Measurements from ENCODE around the gene FKBP1A.

FKBP1A gene

DNA sequence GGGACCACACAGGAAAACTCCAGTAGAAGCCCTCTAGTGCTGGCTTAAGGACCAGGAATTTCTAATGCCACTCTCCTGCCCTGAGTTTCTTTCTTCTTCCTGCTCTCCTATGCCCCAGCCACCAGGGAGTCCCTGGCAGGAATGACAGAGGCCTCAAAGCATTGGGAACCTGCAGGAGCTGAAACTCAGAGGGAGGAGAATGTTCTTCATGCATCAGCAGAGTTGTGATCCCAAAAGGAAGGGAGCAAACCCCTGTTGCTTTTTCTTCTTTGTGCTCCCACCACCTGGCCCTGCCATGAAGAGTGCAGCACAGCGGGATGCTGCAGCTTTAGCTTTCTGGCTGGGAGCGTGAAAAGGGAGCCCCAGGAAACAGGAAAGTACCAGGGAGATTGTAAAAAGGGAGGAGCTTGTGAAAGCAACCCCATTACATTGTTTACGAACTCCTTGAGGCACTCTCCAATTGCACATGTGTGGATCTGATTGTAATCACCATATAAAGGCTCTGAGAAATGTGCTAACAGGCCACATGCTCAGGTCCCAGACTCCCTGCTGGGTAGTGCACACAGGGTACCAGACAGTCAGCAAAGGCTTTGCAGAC lies 34.7 kb upstream of the FKBP1A start:
- Histone ChIP-seq H2BK120ac (ENCODE audit: insufficient read depth, low read length, poor library complexity) (no peak overlapping the region), H3K18ac (ENCODE audit: low read length) (no peak overlapping the region), H3K79me1 (ENCODE audit: low read length) (peaks cover 5% of the 10 kb centered on the region), H3K36me3 (ENCODE audit: control insufficient read depth in 1 of 2, insufficient read depth in 2 of 2, low read length in 2 of 2) (no peaks in the 10 kb centered on the region), H3K4me2 (ENCODE audit: low read length) (no peak overlapping the region), H3K14ac (ENCODE audit: low read length) (no peak overlapping the region), H3K4ac (ENCODE audit: low read depth, low read length) (no peak overlapping the region), H2AK5ac (ENCODE audit: low read length) (no peak overlapping the region), H3K9ac (ENCODE audit: low read length) (no peak overlapping the region), H2AFZ (ENCODE audit: insufficient read depth, low read length, poor library complexity) (no peak overlapping the region), H2BK12ac (ENCODE audit: low read length) (no peak overlapping the region), H4K91ac (ENCODE audit: low read depth, low read length) (no peak overlapping the region), H3K79me2 (ENCODE audit: control insufficient read depth, insufficient read depth, low read length, poor library complexity) (no peaks in the 10 kb centered on the region), H4K8ac (ENCODE audit: low read depth, low read length) (no peak overlapping the region), H3K9me3 (ENCODE audit: insufficient read depth, low read depth, low read length) (peaks cover 2% of the 10 kb centered on the region), H3K4me1 (ENCODE audit: control insufficient read depth in 1 of 2, insufficient read depth in 2 of 2, low read length in 2 of 2) (peaks cover 3 to 4% of the 10 kb centered on the region in 2 experiments), H3K23ac (ENCODE audit: low read length) (no peak overlapping the region), H4K12ac (ENCODE audit: low read depth, low read length) (no peak overlapping the region), H3K27me3 (ENCODE audit: insufficient read depth, low read length) (no peaks in the 10 kb centered on the region), H3K4me3 (ENCODE audit: low read depth, low read length) (no peak overlapping the region), H3K27ac (ENCODE audit: low read depth, low read length) (no peak overlapping the region), H2BK5ac (ENCODE audit: low read depth, low read length, poor library complexity) (no peak overlapping the region)
- WGBS (ENCODE audit: extremely low coverage, insufficient coverage, insufficient read length) = no CpG with 5 or more reads among the region's 3 CpGs
- no peak for DNase-seq

DNA sequence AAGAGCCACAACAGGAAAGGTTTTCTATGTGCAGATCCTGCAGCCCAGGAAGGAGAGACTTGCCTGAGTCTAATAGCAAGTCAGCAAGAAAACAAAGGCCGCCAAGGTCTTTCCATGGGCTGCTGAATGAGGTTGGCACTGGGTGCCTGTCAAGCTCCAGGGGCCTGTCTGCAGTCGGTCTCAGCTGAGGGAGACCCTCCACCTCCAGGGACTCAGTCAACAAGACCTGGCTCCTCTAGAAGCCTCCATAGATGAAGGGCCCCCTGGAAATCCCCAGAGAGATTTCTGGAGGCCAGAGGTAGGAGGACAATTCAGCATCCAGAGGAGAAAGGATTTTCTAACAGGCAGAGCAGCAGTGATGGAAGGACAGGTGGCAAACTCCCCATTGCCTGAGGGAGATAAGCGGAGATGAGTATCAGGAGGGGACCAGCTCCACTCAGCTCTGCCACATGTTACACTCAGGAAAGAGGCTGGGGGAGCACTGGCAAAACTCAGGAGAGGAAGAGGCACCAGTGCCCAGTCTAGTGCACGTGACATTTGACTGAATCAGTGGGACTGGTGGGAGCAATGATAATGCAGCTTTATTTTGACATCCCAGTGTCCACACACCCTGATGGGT lies 33.5 kb upstream of the FKBP1A start:
- Histone ChIP-seq H3K23ac (ENCODE audit: low read length) (no peak overlapping the region), H4K12ac (ENCODE audit: low read depth, low read length) (no peak overlapping the region), H3K9ac (ENCODE audit: low read length) (no peak overlapping the region), H3K79me1 (ENCODE audit: low read length) (peaks cover 7% of the 10 kb centered on the region), H2BK120ac (ENCODE audit: insufficient read depth, low read length, poor library complexity) (no peak overlapping the region), H2BK5ac (ENCODE audit: low read depth, low read length, poor library complexity) (no peak overlapping the region), H2BK12ac (ENCODE audit: low read length) (no peak overlapping the region), H4K91ac (ENCODE audit: low read depth, low read length) (no peak overlapping the region), H2AFZ (ENCODE audit: insufficient read depth, low read length, poor library complexity) (no peak overlapping the region), H3K27me3 (ENCODE audit: insufficient read depth, low read length) (no peaks in the 10 kb centered on the region), H3K14ac (ENCODE audit: low read length) (no peak overlapping the region), H3K4me2 (ENCODE audit: low read length) (no peak overlapping the region), H3K36me3 (ENCODE audit: control insufficient read depth in 1 of 2, insufficient read depth in 2 of 2, low read length in 2 of 2) (no peaks in the 10 kb centered on the region), H3K4ac (ENCODE audit: low read depth, low read length) (no peak overlapping the region), H3K4me1 (ENCODE audit: control insufficient read depth in 1 of 2, insufficient read depth in 2 of 2, low read length in 2 of 2) (peaks cover 4 to 6% of the 10 kb centered on the region in 2 experiments), H2AK5ac (ENCODE audit: low read length) (no peak overlapping the region), H3K4me3 (ENCODE audit: low read depth, low read length) (no peak overlapping the region), H3K27ac (ENCODE audit: low read depth, low read length) (no peak overlapping the region), H3K79me2 (ENCODE audit: control insufficient read depth, insufficient read depth, low read length, poor library complexity) (no peaks in the 10 kb centered on the region), H3K9me3 (ENCODE audit: insufficient read depth, low read depth, low read length) (peaks cover 5% of the 10 kb centered on the region), H3K18ac (ENCODE audit: low read length) (no peak overlapping the region), H4K8ac (ENCODE audit: low read depth, low read length) (no peak overlapping the region)
- no CpG with 5 or more reads among the region's 4 CpGs for WGBS (ENCODE audit: extremely low coverage, insufficient coverage, insufficient read length)
- DNase-seq = no peak

DNA sequence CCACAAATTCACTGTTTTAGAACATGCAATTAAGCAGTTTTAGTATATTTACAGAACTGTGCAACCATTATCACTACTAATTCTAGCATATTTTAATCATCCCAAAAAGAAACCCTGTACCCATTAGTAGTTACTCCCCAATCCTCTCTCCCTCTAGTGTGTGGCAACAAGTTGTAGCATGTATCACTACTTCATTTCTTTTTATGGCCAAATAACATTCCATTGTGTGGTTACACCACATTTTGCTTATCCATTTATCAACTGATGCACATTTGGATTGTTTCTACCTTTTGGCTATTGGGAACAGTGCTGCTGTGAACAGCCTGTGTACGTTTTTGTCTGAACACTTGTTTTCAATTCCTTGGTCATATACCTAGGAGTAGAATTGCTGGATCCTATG lies 31.5 kb upstream of the FKBP1A start:
- Histone ChIP-seq H3K79me1 (ENCODE audit: low read length) (peaks cover 7% of the 10 kb centered on the region), H2BK5ac (ENCODE audit: low read depth, low read length, poor library complexity) (no peak overlapping the region), H3K79me2 (ENCODE audit: control insufficient read depth, insufficient read depth, low read length, poor library complexity) (no peaks in the 10 kb centered on the region), H2BK12ac (ENCODE audit: low read length) (no peak overlapping the region), H3K27me3 (ENCODE audit: insufficient read depth, low read length) (no peaks in the 10 kb centered on the region), H4K91ac (ENCODE audit: low read depth, low read length) (no peak overlapping the region), H2AK5ac (ENCODE audit: low read length) (no peak overlapping the region), H2BK120ac (ENCODE audit: insufficient read depth, low read length, poor library complexity) (no peak overlapping the region), H3K4me1 (ENCODE audit: control insufficient read depth in 1 of 2, insufficient read depth in 2 of 2, low read length in 2 of 2) (peaks cover 4 to 6% of the 10 kb centered on the region in 2 experiments), H3K4me3 (ENCODE audit: low read depth, low read length) (no peak overlapping the region), H3K14ac (ENCODE audit: low read length) (no peak overlapping the region), H4K8ac (ENCODE audit: low read depth, low read length) (no peak overlapping the region), H3K18ac (ENCODE audit: low read length) (no peak overlapping the region), H4K12ac (ENCODE audit: low read depth, low read length) (no peak overlapping the region), H3K23ac (ENCODE audit: low read length) (no peak overlapping the region), H3K4ac (ENCODE audit: low read depth, low read length) (no peak overlapping the region), H3K9ac (ENCODE audit: low read length) (no peak overlapping the region), H3K4me2 (ENCODE audit: low read length) (no peak overlapping the region), H2AFZ (ENCODE audit: insufficient read depth, low read length, poor library complexity) (no peak overlapping the region), H3K9me3 (ENCODE audit: insufficient read depth, low read depth, low read length) (peaks cover 5% of the 10 kb centered on the region), H3K27ac (ENCODE audit: low read depth, low read length) (no peak overlapping the region), H3K36me3 (ENCODE audit: control insufficient read depth in 1 of 2, insufficient read depth in 2 of 2, low read length in 2 of 2) (no peaks in the 10 kb centered on the region)
- WGBS (ENCODE audit: extremely low coverage, insufficient coverage, insufficient read length) = no CpG with 5 or more reads among the region's 1 CpG
- no peak for DNase-seq

DNA sequence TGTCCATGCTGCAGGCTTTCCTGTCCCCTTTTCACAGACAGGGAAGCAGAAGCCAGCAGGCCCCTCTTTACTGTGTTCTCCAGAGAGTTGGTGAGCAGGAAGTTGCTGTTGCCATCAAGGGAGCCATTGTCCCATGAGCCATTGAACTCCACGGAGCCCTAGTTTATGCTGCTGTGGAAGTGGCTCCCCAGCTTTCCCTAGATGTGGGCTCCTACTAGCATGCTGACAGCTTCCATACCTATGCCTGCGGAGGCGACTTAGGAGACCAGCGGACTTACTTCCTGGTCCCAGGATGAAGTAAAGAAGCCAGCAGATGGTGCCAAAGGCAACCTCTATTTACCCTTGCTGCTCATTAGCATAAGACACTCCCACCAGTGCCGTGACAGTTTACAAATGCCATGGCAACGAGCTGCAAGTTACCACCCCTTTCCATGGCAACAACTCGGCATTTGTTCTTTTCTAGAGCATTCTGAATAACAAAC lies 30.8 kb upstream of the FKBP1A start:
- peak overlapping the region; percentile 33 for H3K18ac ChIP-seq (ENCODE audit: low read length)
- H3K4ac ChIP-seq (ENCODE audit: low read depth, low read length) = peak overlapping the region; percentile 25
- peaks cover 5% of the 10 kb centered on the region for H3K9me3 ChIP-seq (ENCODE audit: insufficient read depth, low read depth, low read length)
- peak overlapping the region; percentile 57 for H4K8ac ChIP-seq (ENCODE audit: low read depth, low read length)
- H3K36me3 ChIP-seq (ENCODE audit: control insufficient read depth in 1 of 2, insufficient read depth in 2 of 2, low read length in 2 of 2) = no peaks in the 10 kb centered on the region
- H3K79me2 ChIP-seq (ENCODE audit: control insufficient read depth, insufficient read depth, low read length, poor library complexity) = no peaks in the 10 kb centered on the region
- H4K12ac ChIP-seq (ENCODE audit: low read depth, low read length) = no peak overlapping the region
- no peak overlapping the region for H3K4me3 ChIP-seq (ENCODE audit: low read depth, low read length)
- peak overlapping the region; percentile 26 for H4K91ac ChIP-seq (ENCODE audit: low read depth, low read length)
- no peak overlapping the region for H3K23ac ChIP-seq (ENCODE audit: low read length)
- H3K14ac ChIP-seq (ENCODE audit: low read length) = no peak overlapping the region
- H2AFZ ChIP-seq (ENCODE audit: insufficient read depth, low read length, poor library complexity) = no peak overlapping the region
- H2AK5ac ChIP-seq (ENCODE audit: low read length) = no peak overlapping the region
- no peak overlapping the region for H3K27ac ChIP-seq (ENCODE audit: low read depth, low read length)
- DNase-seq = peak; percentile 85 to 92
- no peak overlapping the region for H3K9ac ChIP-seq (ENCODE audit: low read length)
- peak overlapping the region; percentile 46 for H2BK120ac ChIP-seq (ENCODE audit: insufficient read depth, low read length, poor library complexity)
- H2BK12ac ChIP-seq (ENCODE audit: low read length) = peak overlapping the region; percentile 70
- no CpG with 5 or more reads among the region's 7 CpGs for WGBS (ENCODE audit: extremely low coverage, insufficient coverage, insufficient read length)
- H3K79me1 ChIP-seq (ENCODE audit: low read length) = peaks cover 10% of the 10 kb centered on the region
- H2BK5ac ChIP-seq (ENCODE audit: low read depth, low read length, poor library complexity) = no peak overlapping the region
- H3K4me2 ChIP-seq (ENCODE audit: low read length) = no peak overlapping the region
- H3K27me3 ChIP-seq (ENCODE audit: insufficient read depth, low read length) = no peaks in the 10 kb centered on the region
- peaks cover 4 to 6% of the 10 kb centered on the region in 2 experiments for H3K4me1 ChIP-seq (ENCODE audit: control insufficient read depth in 1 of 2, insufficient read depth in 2 of 2, low read length in 2 of 2)
